ENCODE data around the gene WNT3A. TPM values are rescaled to one million over a fixed set of nuclear protein-coding genes. Genes with fewer than 3 reads are reported as not detected.
"Not testable (repeated sequence)": the region's sequence is repeated elsewhere in the genome, so short reads cannot be mapped to it uniquely, and the experiment has no call there.

Gene WNT3A
- total and polyA plus RNA-seq, 12 donors = not detected

- H3K4me1 ChIP-seq; ATAC-seq; H3K9me3 ChIP-seq; H3K27ac ChIP-seq; H3K4me3 ChIP-seq; H3K27me3 ChIP-seq; intact Hi-C loops (cut with DNase I); DNase-seq; H3K36me3 ChIP-seq: not testable (repeated sequence)
- 89 to 97% methylated on average over 2 of the region's 2 CpGs for WGBS, 2 donors
- TF ChIP-seq, protein P1, sequence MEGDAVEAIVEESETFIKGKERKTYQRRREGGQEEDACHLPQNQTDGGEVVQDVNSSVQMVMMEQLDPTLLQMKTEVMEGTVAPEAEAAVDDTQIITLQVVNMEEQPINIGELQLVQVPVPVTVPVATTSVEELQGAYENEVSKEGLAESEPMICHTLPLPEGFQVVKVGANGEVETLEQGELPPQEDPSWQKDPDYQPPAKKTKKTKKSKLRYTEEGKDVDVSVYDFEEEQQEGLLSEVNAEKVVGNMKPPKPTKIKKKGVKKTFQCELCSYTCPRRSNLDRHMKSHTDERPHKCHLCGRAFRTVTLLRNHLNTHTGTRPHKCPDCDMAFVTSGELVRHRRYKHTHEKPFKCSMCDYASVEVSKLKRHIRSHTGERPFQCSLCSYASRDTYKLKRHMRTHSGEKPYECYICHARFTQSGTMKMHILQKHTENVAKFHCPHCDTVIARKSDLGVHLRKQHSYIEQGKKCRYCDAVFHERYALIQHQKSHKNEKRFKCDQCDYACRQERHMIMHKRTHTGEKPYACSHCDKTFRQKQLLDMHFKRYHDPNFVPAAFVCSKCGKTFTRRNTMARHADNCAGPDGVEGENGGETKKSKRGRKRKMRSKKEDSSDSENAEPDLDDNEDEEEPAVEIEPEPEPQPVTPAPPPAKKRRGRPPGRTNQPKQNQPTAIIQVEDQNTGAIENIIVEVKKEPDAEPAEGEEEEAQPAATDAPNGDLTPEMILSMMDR (IDR thresholded peaks at IDR 0.05) = peak in 1 of 9 donors; percentile 19
Observed at GRCh38 chr1:227966733-227967132, 40.1 kb upstream of the WNT3A start.

GRCh38 chr1:227967815-227968214 is 39.0 kb upstream of the WNT3A start:
- intact Hi-C loops (cut with DNase I); H3K4me3 ChIP-seq; H3K27ac ChIP-seq; DNase-seq; H3K27me3 ChIP-seq; H3K4me1 ChIP-seq; ATAC-seq; H3K36me3 ChIP-seq; H3K9me3 ChIP-seq: not testable (repeated sequence)
- TF ChIP-seq, protein P1 (IDR thresholded peaks at IDR 0.05) = peak in 1 of 9 donors; percentile 8
- 85 to 86% methylated on average over 5 of the region's 5 CpGs for WGBS, 2 donors

GRCh38 chr1:227970076-227970995 is 36.5 kb upstream of the WNT3A start:
- H3K27me3 ChIP-seq; H3K9me3 ChIP-seq; intact Hi-C loops (cut with DNase I); H3K36me3 ChIP-seq; ATAC-seq; DNase-seq; H3K4me1 ChIP-seq; H3K4me3 ChIP-seq; H3K27ac ChIP-seq: not testable (repeated sequence)
- 88% methylated on average over 35 to 36 of the region's 36 CpGs for WGBS, 2 donors

GRCh38 chr1:227971216-227971615 is 35.6 kb upstream of the WNT3A start:
- H3K27ac ChIP-seq; H3K9me3 ChIP-seq; H3K4me1 ChIP-seq; H3K36me3 ChIP-seq; DNase-seq; H3K27me3 ChIP-seq; ATAC-seq; intact Hi-C loops (cut with DNase I); H3K4me3 ChIP-seq: not testable (repeated sequence)
- WGBS, 2 donors = 98% methylated on average over 9 to 12 of the region's 17 CpGs

- H3K4me3 ChIP-seq; H3K9me3 ChIP-seq; H3K27ac ChIP-seq; H3K27me3 ChIP-seq; DNase-seq; intact Hi-C loops (cut with DNase I); H3K4me1 ChIP-seq; H3K36me3 ChIP-seq; ATAC-seq: not testable (repeated sequence)
- WGBS, 2 donors = 88 to 94% methylated on average over 18 to 22 of the region's 27 CpGs
Observed at GRCh38 chr1:227971643-227972282, 35.0 kb upstream of the WNT3A start.

DNA sequence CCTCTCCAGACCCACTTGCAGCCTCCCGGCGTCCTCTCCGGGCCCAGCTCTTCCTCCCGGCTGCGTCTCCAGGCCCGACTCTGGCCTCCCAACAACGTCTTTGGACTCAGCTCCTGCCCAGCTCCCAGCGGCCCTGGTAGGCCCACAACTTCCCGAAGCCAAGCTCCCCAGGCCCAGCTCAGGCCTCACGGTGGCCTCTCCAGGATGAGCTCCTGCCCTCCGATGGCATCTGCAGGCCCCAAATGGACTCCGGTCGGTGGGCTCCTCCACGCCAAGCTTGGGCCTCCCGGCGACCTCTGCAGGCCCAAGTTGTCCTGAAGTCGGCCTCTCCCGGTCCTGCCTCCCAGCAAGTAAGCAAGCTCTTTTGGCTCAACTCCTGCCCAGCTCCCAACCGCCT is 34.5 kb upstream of the WNT3A start:
- H3K36me3 ChIP-seq; H3K27me3 ChIP-seq; H3K4me3 ChIP-seq; DNase-seq; H3K4me1 ChIP-seq; H3K9me3 ChIP-seq; ATAC-seq; intact Hi-C loops (cut with DNase I); H3K27ac ChIP-seq: not testable (repeated sequence)
- WGBS, 2 donors = 93 to 96% methylated on average over 12 to 17 of the region's 19 CpGs

GRCh38 chr1:227972843-227973374 is 33.9 kb upstream of the WNT3A start:
- H3K27me3 ChIP-seq; H3K4me1 ChIP-seq; H3K4me3 ChIP-seq; H3K27ac ChIP-seq; intact Hi-C loops (cut with DNase I); H3K36me3 ChIP-seq; ATAC-seq; H3K9me3 ChIP-seq: not testable (repeated sequence)
- WGBS, 2 donors = 74 to 77% methylated on average over 22 of the region's 22 CpGs
- DNase-seq = peak in 1 of 2 donors; percentile 55

GRCh38 chr1:227973724-227974288 is 33.0 kb upstream of the WNT3A start:
- H3K36me3 ChIP-seq; H3K4me3 ChIP-seq; ATAC-seq; H3K9me3 ChIP-seq; intact Hi-C loops (cut with DNase I); DNase-seq; H3K27ac ChIP-seq; H3K4me1 ChIP-seq; H3K27me3 ChIP-seq: not testable (repeated sequence)
- WGBS, 2 donors = 93 to 94% methylated on average over 30 to 31 of the region's 32 CpGs
